Transverse colon (tissue), 1 donor: ENCODE measurements around the gene ZSWIM1.

Experiments
- EP300 ChIP-seq: sonication (generic); formaldehyde crosslinking; IDR thresholded peaks from one replicate; pipeline ENCODE4 v1.6.1; 2017; ENCODE audit warnings: antibody characterized with exemption, low read depth
- POLR2A ChIP-seq: fragments of 450-650 bp; IDR thresholded peaks from one replicate; pipeline ENCODE4 v1.6.1; 2016; ENCODE audit warnings: antibody characterized with exemption, mild to moderate bottlenecking, moderate library complexity

GRCh38 chr20:45897692-45898091 lies 16.7 kb downstream of the ZSWIM1 start:
- no peak for TF ChIP-seq POLR2A
- no peak for TF ChIP-seq EP300
